IMR-90 (cell line): ENCODE data around the gene ZNG1B. TPM values are rescaled to one million over a fixed set of nuclear protein-coding genes. Genes with fewer than 3 reads are reported as not detected.
"Not testable (repeated sequence)": the region's sequence is repeated elsewhere in the genome, so short reads cannot be mapped to it uniquely, and the experiment has no call there.

Experiments
- ATAC-seq: fragments of 200-7000 bp; cut with Tn5 transposase; 2 replicates; pipeline ENCODE4 v1.9.1; 2020; ENCODE audit warnings: low read depth, mild to moderate bottlenecking, moderate library complexity
- BruUV-seq: library from RNA; stranded (reverse); fragments of 400-500 nt; replicated peaks from 2 replicates; lab custom pipeline; 2021; lab: Mats Ljungman, UMichigan
- CTCF ChIA-PET: fragments of 300-600 bp; formaldehyde crosslinking; extraction: SDS; loops from one replicate; lab custom pipeline; 2021; ENCODE audit warnings: antibody characterized with exemption; lab: Yijun Ruan, JAX
- POLR2A ChIA-PET: fragments of 300-600 bp; sonication (Branson Sonifier 250); formaldehyde crosslinking; loops from one replicate; lab custom pipeline; 2022; ENCODE audit warnings: antibody characterized with exemption; ENCODE audit not compliant: unreplicated experiment; lab: Charles Lee
- DNase-seq: peaks from one replicate; pipeline ENCODE4 v3.0.0; 2013
- H2AFZ ChIP-seq: replicated peaks from 2 replicates; pipeline ENCODE3; 2013; ENCODE audit warnings: low read length, mild to moderate bottlenecking; ENCODE audit not compliant: poor library complexity
- H2AK5ac ChIP-seq: 2 replicates; pipeline ENCODE4 v1.6.1; 2013; ENCODE audit warnings: low read depth, low read length, inconsistent platforms
- H2AK9ac ChIP-seq: replicated peaks from 2 replicates; pipeline ENCODE3; 2013; ENCODE audit warnings: mild to moderate bottlenecking, low read depth, low read length, moderate library complexity; ENCODE audit not compliant: poor library complexity
- H2BK120ac ChIP-seq: 2 replicates; pipeline ENCODE4 v1.6.1; 2013; ENCODE audit warnings: low read depth, low read length, inconsistent platforms
- H2BK15ac ChIP-seq: 3 replicates; pipeline ENCODE4 v1.6.1; 2013; ENCODE audit warnings: low read depth, low read length, inconsistent platforms
- H2BK20ac ChIP-seq: 2 replicates; pipeline ENCODE4 v1.6.1; 2013; ENCODE audit warnings: low read depth, mild to moderate bottlenecking, inconsistent platforms, low read length, moderate library complexity
- H2BK5ac ChIP-seq: 2 replicates; pipeline ENCODE4 v1.6.1; 2013; ENCODE audit warnings: mild to moderate bottlenecking, low read depth, low read length, inconsistent platforms; ENCODE audit not compliant: poor library complexity, severe bottlenecking
- H3K14ac ChIP-seq: replicated peaks from 2 replicates; pipeline ENCODE4 v1.6.1; 2013; ENCODE audit warnings: low read depth, low read length, inconsistent platforms
- H3K18ac ChIP-seq: 2 replicates; pipeline ENCODE4 v1.6.1; 2013; ENCODE audit warnings: low read depth, low read length, control low read depth
- H3K23ac ChIP-seq: 2 replicates; pipeline ENCODE4 v1.6.1; 2013; ENCODE audit warnings: low read depth, low read length, inconsistent platforms
- H3K27ac ChIP-seq: 2 replicates; pipeline ENCODE4 v1.5.1; 2013; ENCODE audit warnings: mild to moderate bottlenecking, control low read depth, low read length; ENCODE audit not compliant: insufficient read depth
- H3K27me3 ChIP-seq: 2 replicates; pipeline ENCODE4 v1.6.1; 2013; ENCODE audit warnings: low read length; ENCODE audit not compliant: control insufficient read depth, insufficient read depth
- H3K36me3 ChIP-seq: 2 replicates; pipeline ENCODE4 v1.6.1; 2013; ENCODE audit warnings: low read length, mixed read lengths; ENCODE audit not compliant: control insufficient read depth, insufficient read depth
- H3K4ac ChIP-seq: 2 replicates; pipeline ENCODE4 v1.6.1; 2013; ENCODE audit warnings: low read depth, low read length, inconsistent platforms
- H3K4me1 ChIP-seq: 2 replicates; pipeline ENCODE4 v1.6.1; 2013; ENCODE audit warnings: low read length, mixed read lengths; ENCODE audit not compliant: control insufficient read depth, insufficient read depth
- H3K4me2 ChIP-seq: 2 replicates; pipeline ENCODE4 v1.6.1; 2013; ENCODE audit warnings: low read depth, mild to moderate bottlenecking, control low read depth, low read length, moderate library complexity
- H3K4me3 ChIP-seq: 2 replicates; pipeline ENCODE4 v1.5.1; 2013; ENCODE audit warnings: low read depth, mild to moderate bottlenecking, control low read depth, low read length, moderate library complexity; ENCODE audit not compliant: insufficient read depth
- H3K56ac ChIP-seq: 2 replicates; pipeline ENCODE4 v1.6.1; 2013; ENCODE audit warnings: low read length, inconsistent platforms; ENCODE audit not compliant: insufficient read depth; ENCODE audit errors: extremely low read depth
- H3K79me1 ChIP-seq, 2 experiments: 2 replicates each; pipeline ENCODE4 v1.6.1; 2013; ENCODE audit warnings: low read length in 2 of 2, inconsistent platforms in 1 of 2, low read depth in 1 of 2
- H3K9ac ChIP-seq: 2 replicates; pipeline ENCODE4 v1.6.1; 2013; ENCODE audit warnings: low read depth, low read length, control low read depth
- H3K9me1 ChIP-seq: 2 replicates; pipeline ENCODE4 v1.6.1; 2013; ENCODE audit warnings: low read length, inconsistent platforms; ENCODE audit not compliant: insufficient read depth
- H3K9me3 ChIP-seq: 2 replicates; pipeline ENCODE4 v1.6.1; 2013; ENCODE audit warnings: low read length; ENCODE audit not compliant: control insufficient read depth, insufficient read depth
- H4K20me1 ChIP-seq: 2 replicates; pipeline ENCODE4 v1.6.1; 2013; ENCODE audit warnings: low read length, inconsistent platforms; ENCODE audit not compliant: insufficient read depth
- H4K5ac ChIP-seq: 2 replicates; pipeline ENCODE4 v1.6.1; 2013; ENCODE audit warnings: mild to moderate bottlenecking, low read depth, low read length, control low read depth
- H4K8ac ChIP-seq, 2 experiments: 2 replicates each; pipeline ENCODE4 v1.6.1; 2013; ENCODE audit warnings: low read depth in 2 of 2, low read length in 2 of 2, control low read depth in 1 of 2, inconsistent platforms in 1 of 2
- H4K91ac ChIP-seq: 2 replicates; pipeline ENCODE4 v1.6.1; 2013; ENCODE audit warnings: low read depth, low read length, inconsistent platforms; ENCODE audit not compliant: insufficient read depth
- WGBS, 2 experiments: methylation state at CpG; one replicate each; pipeline versions ENCODE4 v1.1.5 to v1.1.7; 2013; ENCODE audit warnings: missing lambda C conversion rate in 2 of 2; ENCODE audit not compliant: insufficient read length in 1 of 2; ENCODE audit errors: extremely low coverage in 2 of 2; 5-methylcytosine and 5-hydroxymethylcytosine counted together
- dilution Hi-C: fragments of 300-500 bp; cut with HindIII; formaldehyde crosslinking; loops from one replicate; pipeline ENCODE4 v1.14.3; 2018; ENCODE audit warnings: low sequenced_read_pairs; ENCODE audit not compliant: unreplicated experiment
- in situ Hi-C: fragments of 300-500 bp; cut with MboI; formaldehyde crosslinking; loops from 3 replicates; pipeline ENCODE4 v1.14.3; 2019; ENCODE audit warnings: low sequenced_read_pairs, inconsistent platforms, mixed read lengths
- intact Hi-C: fragments of 100-400 bp; cut with micrococcal nuclease; formaldehyde crosslinking; loops from 2 replicates; pipeline ENCODE4 v1.10.0; 2022
- polyA plus RNA-seq, 3 experiments: library from polyadenylated mRNA; depleted of rRNA; stranded (reverse); fragments of >200 nt; gene quantifications; 2 replicates each; pipeline ENCODE4 v1.2.3, GENCODE V29; 2012; ENCODE audit warnings: low replicate concordance in 1 of 3
- total RNA-seq: library from RNA; depleted of rRNA; stranded (reverse); fragments of >200 nt; gene quantifications from 2 replicates; pipeline ENCODE4 v1.2.3, GENCODE V29; 2012

The ZNG1B gene
- total and polyA plus RNA-seq, 2 of the 4 experiments (the other 2 are of a cell fraction), result 7.0 to 11.2 TPM

DNA sequence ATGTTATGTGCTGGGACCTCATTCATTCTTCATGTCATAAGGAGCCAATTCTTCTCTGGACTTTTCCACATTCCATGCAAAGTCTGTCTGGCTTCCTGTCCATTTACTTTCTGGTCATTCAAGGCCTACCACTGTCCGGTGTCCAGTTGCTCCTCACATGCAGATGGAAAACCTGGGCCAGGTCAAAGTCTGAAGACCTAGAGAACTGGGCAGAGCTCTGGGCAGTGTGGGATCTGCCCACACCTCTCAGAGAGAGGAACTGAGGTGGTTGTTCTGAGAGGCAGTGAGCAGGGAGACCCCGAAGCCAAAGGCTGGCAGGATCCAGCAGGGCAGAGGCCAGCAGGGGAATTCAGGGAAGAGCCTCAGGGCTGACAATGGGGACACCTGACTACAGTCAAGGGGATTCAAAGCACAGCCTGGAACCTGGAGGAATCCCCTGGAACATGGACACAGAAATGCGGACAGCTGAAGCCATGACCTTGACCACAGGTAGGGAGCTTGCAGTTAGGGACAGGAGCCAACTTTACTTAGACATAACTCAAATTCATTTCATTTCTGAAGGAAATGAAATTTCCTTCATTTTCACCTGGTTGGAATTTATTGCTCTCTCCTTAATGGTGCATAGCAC lies 25.7 kb upstream of the ZNG1B start:
- BruUV-seq, H4K8ac ChIP-seq, H2BK5ac ChIP-seq, H3K9me3 ChIP-seq, H2BK20ac ChIP-seq, H3K14ac ChIP-seq, H3K27ac ChIP-seq, dilution Hi-C loops, H2AFZ ChIP-seq, H3K4me3 ChIP-seq, H3K4ac ChIP-seq, ATAC-seq, H3K79me1 ChIP-seq, POLR2A ChIA-PET, H4K5ac ChIP-seq, H3K9ac ChIP-seq, H3K23ac ChIP-seq, H3K56ac ChIP-seq, H2AK9ac ChIP-seq, H3K4me1 ChIP-seq, H2AK5ac ChIP-seq, H3K9me1 ChIP-seq, H3K36me3 ChIP-seq, H3K4me2 ChIP-seq, H2BK15ac ChIP-seq, DNase-seq, H4K91ac ChIP-seq, H4K20me1 ChIP-seq, in situ Hi-C loops, H3K18ac ChIP-seq, CTCF ChIA-PET, H2BK120ac ChIP-seq, intact Hi-C loops: not testable (repeated sequence)
- no CpG with 5 or more reads among the region's 3 CpGs for WGBS, 2 experiments
- H3K27me3 ChIP-seq, result peaks cover 13% of the 10 kb centered on the region

DNA sequence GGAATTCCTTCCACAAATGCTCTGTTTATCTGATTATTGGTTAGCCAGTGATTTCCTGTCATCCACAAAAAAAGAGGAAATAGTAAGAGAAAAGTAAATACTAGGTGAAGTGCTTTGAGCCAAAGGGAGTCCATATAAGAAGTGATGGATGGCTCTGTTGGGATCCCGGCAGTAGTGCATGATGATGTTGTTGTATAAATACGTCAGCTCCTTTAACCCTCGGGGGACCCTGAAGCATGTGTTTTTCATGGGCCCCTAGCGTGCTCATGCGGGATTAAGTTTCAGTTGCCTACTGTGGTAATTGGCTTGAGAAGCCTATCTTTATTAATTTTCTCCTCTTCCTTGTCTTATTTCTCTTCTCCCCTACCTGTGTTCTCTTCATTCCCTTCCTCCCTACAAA lies 24.7 kb upstream of the ZNG1B start:
- in situ Hi-C loops, H3K36me3 ChIP-seq, H3K18ac ChIP-seq, CTCF ChIA-PET, H2AK5ac ChIP-seq, H3K79me1 ChIP-seq, intact Hi-C loops, POLR2A ChIA-PET, BruUV-seq, H4K8ac ChIP-seq, H3K9me3 ChIP-seq, H3K4me1 ChIP-seq, H3K56ac ChIP-seq, H3K4me2 ChIP-seq, H2AK9ac ChIP-seq, DNase-seq, H2AFZ ChIP-seq, H2BK20ac ChIP-seq, H2BK120ac ChIP-seq, H3K14ac ChIP-seq, H4K91ac ChIP-seq, dilution Hi-C loops, H3K4me3 ChIP-seq, H3K27me3 ChIP-seq, H3K9me1 ChIP-seq, H4K5ac ChIP-seq, H2BK5ac ChIP-seq, H3K4ac ChIP-seq, H3K27ac ChIP-seq, H3K9ac ChIP-seq, ATAC-seq, H4K20me1 ChIP-seq, H2BK15ac ChIP-seq, H3K23ac ChIP-seq: not testable (repeated sequence)
- WGBS, 2 experiments, result no CpG with 5 or more reads among the region's 5 CpGs
